K562 (cell line): ENCODE results near the gene PPT1. TPM values are rescaled to one million over a fixed set of nuclear protein-coding genes. Genes with fewer than 3 reads are reported as not detected.

Experiments
- ATAC-seq: fragments of 200-7000 bp; cut with Tn5 transposase; 3 replicates; pipeline ENCODE4 v1.9.1; 2020; ENCODE audit warnings: moderate library complexity
- BruUV-seq: library from RNA; stranded (reverse); fragments of 400-500 nt; replicated peaks from 2 replicates; lab custom pipeline; 2021; lab: Mats Ljungman, UMichigan
- CTCF ChIA-PET: fragments of 300-600 bp; formaldehyde crosslinking; extraction: SDS; loops from one replicate; lab custom pipeline; 2021; ENCODE audit warnings: low intra/inter-chr PET ratio; lab: Yijun Ruan, JAX
- POLR2A ChIA-PET: fragments of 300-600, 350-650 bp; sonication (Branson Sonifier 250); formaldehyde crosslinking; extraction: SDS; loops from one replicate; lab custom pipeline; 2021; ENCODE audit warnings: antibody characterized with exemption, inconsistent platforms; lab: Yijun Ruan, JAX
- DNase-seq, 4 experiments: peaks; one replicate each; pipeline versions ENCODE4 v3.0.0 to v3.0.0-alpha.2; 2011 to 2018; ENCODE audit warnings: low spot score in 3 of 4, mixed read lengths in 3 of 4; ENCODE audit errors: extremely low read depth in 1 of 4
- FAIRE-seq: peaks from 2 replicates; lab custom pipeline; 2011; peaks lifted over from hg19 to GRCh38; lab: Jason Lieb, UNC
- H2AFZ ChIP-seq: 2 replicates; pipeline ENCODE4 v1.6.0; 2011; ENCODE audit warnings: low read depth, low read length, control low read depth, inconsistent platforms
- H3K27ac ChIP-seq: fragments of 200-600 bp; 3 replicates; pipeline ENCODE4 v1.8.0; 2011; ENCODE audit warnings: low read depth, mild to moderate bottlenecking, control low read depth, inconsistent platforms, low read length, moderate library complexity, mixed read lengths; ENCODE audit errors: extremely low read depth
- H3K27me3 ChIP-seq, 2 experiments: fragments of 300-600 bp in 1 of 2; 2 replicates in 1 of 2; 3 replicates in 1 of 2; pipeline versions ENCODE4 v1.6.0 to v1.8.0; 2011; ENCODE audit warnings: inconsistent platforms in 2 of 2, low read length in 2 of 2, mild to moderate bottlenecking in 1 of 2, mixed read lengths in 1 of 2, moderate library complexity in 1 of 2; ENCODE audit not compliant: control insufficient read depth in 2 of 2, insufficient read depth in 2 of 2
- H3K36me3 ChIP-seq: fragments of 300-600 bp; 3 replicates; pipeline ENCODE4 v1.8.0; 2011; ENCODE audit warnings: mild to moderate bottlenecking, low read length, inconsistent platforms; ENCODE audit not compliant: control insufficient read depth, insufficient read depth
- H3K4me1 ChIP-seq, 2 experiments: fragments of 200-600 bp in 1 of 2; replicated peaks in 1 of 2; 2 replicates in 1 of 2; 3 replicates in 1 of 2; pipeline versions ENCODE4 v1.5.1 to v1.8.0; 2011; ENCODE audit warnings: inconsistent platforms in 2 of 2, low read length in 2 of 2, mild to moderate bottlenecking in 1 of 2, mixed read lengths in 1 of 2, moderate library complexity in 1 of 2; ENCODE audit not compliant: control insufficient read depth in 2 of 2, insufficient read depth in 2 of 2
- H3K4me2 ChIP-seq: 2 replicates; pipeline ENCODE4 v1.6.1; 2011; ENCODE audit warnings: low read length, control low read depth, inconsistent platforms, mixed read lengths; ENCODE audit not compliant: insufficient read depth
- H3K4me3 ChIP-seq: fragments of 200-600 bp; sonication (generic), shearing (Covaris generic); 2 replicates; pipeline ENCODE4 v1.5.1; 2016; ENCODE audit warnings: control low read depth, inconsistent platforms
- H3K79me2 ChIP-seq: fragments of 200-600 bp; 3 replicates; pipeline ENCODE4 v1.8.0; 2011; ENCODE audit warnings: low read length, inconsistent platforms; ENCODE audit not compliant: control insufficient read depth, insufficient read depth
- H3K9ac ChIP-seq, 2 experiments: 2 replicates each; pipeline versions ENCODE4 v1.6.0 to v1.6.1; 2011; ENCODE audit warnings: low read depth in 2 of 2, low read length in 2 of 2, control low read depth in 1 of 2, inconsistent platforms in 1 of 2, mild to moderate bottlenecking in 1 of 2, mixed read lengths in 1 of 2; ENCODE audit not compliant: insufficient read depth in 1 of 2
- H3K9me1 ChIP-seq: one replicate; pipeline ENCODE4 v1.6.0; 2011; ENCODE audit warnings: inconsistent platforms, mild to moderate bottlenecking, low read length, moderate library complexity; ENCODE audit not compliant: control insufficient read depth, insufficient read depth
- H3K9me3 ChIP-seq: replicated peaks from 2 replicates; pipeline ENCODE4 v1.5.1; 2011; ENCODE audit warnings: low read depth, low read length, inconsistent platforms; ENCODE audit not compliant: control insufficient read depth, insufficient read depth
- H4K20me1 ChIP-seq: replicated peaks from 2 replicates; pipeline ENCODE4 v1.6.1; 2011; ENCODE audit warnings: low read length, inconsistent platforms, mixed read lengths; ENCODE audit not compliant: control insufficient read depth, insufficient read depth
- ATF7 ChIP-seq: fragments of 450-650 bp; IDR thresholded peaks from 2 replicates; pipeline ENCODE4 v1.7.1; 2014; ENCODE audit warnings: mild to moderate bottlenecking, moderate library complexity
- KDM1A ChIP-seq, 2 experiments: fragments of 450-650 bp; IDR thresholded peaks; 2 replicates each; pipeline ENCODE4 v1.6.1; 2016; ENCODE audit warnings: mild to moderate bottlenecking in 2 of 2
- L3MBTL2 ChIP-seq: fragments of 450-650 bp; IDR thresholded peaks from 2 replicates; pipeline ENCODE4 v1.6.1; 2016; ENCODE audit warnings: mild to moderate bottlenecking, moderate library complexity
- RAD21 ChIP-seq, 2 experiments: fragments of 250-450 bp in 1 of 2; fragments of 450-650 bp in 1 of 2; sonication (Bioruptor Pico) in 1 of 2; formaldehyde crosslinking in 1 of 2; IDR thresholded peaks in 1 of 2; conservative IDR thresholded peaks in 1 of 2; 2 replicates each; pipeline versions ENCODE4 v1.4.0 to v1.8.0; 2020 to 2022; ENCODE audit warnings: mild to moderate bottlenecking in 2 of 2, moderate library complexity in 1 of 2
- RCOR1 ChIP-seq, 2 experiments: IDR thresholded peaks; 2 replicates each; pipeline ENCODE4 v1.6.1; 2012; ENCODE audit warnings: low read depth in 2 of 2, low read length in 2 of 2, borderline replicate concordance in 1 of 2, improper control_type of control experiment in 1 of 2
- ZNF407 ChIP-seq: fragments of 450-650 bp; IDR thresholded peaks from 2 replicates; pipeline ENCODE4 v1.6.1; 2016; ENCODE audit warnings: low read depth
- ZNF41 ChIP-seq: fragments of 250-450 bp; sonication (Bioruptor Pico); conservative IDR thresholded peaks from 2 replicates; pipeline ENCODE4 v1.4.0; 2020; ENCODE audit warnings: mild to moderate bottlenecking
- WGBS: fragments of 100-300 bp; shearing (Covaris generic); methylation state at CpG from one replicate; pipeline ENCODE4 v1.1.6; 2016; ENCODE audit warnings: low coverage, mixed read lengths; ENCODE audit not compliant: insufficient coverage; ENCODE audit errors: missing lambda C conversion rate; 5-methylcytosine and 5-hydroxymethylcytosine counted together
- in situ Hi-C: fragments of 300-500 bp; cut with MboI; formaldehyde crosslinking; loops from 4 replicates; pipeline ENCODE4 v1.15.0; 2018; ENCODE audit warnings: inconsistent platforms, mixed read lengths
- intact Hi-C: fragments of 100-400 bp; cut with micrococcal nuclease; formaldehyde crosslinking; loops from 2 replicates; pipeline ENCODE4 v1.14.2; 2022
- polyA plus RNA-seq, 8 experiments: library from polyadenylated mRNA; depleted of rRNA in 4 of 8; stranded (reverse) in 5 of 8; unstranded in 3 of 8; fragments of >200 nt; fragmentation: Nextera tagmentation in 2 of 8; fragmentation: Illumina TruSeq in 1 of 8; extraction: Ambion mirVana in 2 of 8; extraction: Trizol in 1 of 8; gene quantifications; 2 replicates each; pipeline versions ENCODE4 v1.2.1 to v1.2.3, GENCODE V29; 2011 to 2014; ENCODE audit warnings: inconsistent platforms in 1 of 8, missing spikeins in 1 of 8
- total RNA-seq, 7 experiments: library from RNA; depleted of rRNA in 6 of 7; stranded (reverse); fragments of >200 nt in 6 of 7; fragmentation: Illumina TruSeq in 2 of 7; extraction: Trizol in 2 of 7; gene quantifications; 2 replicates each; pipeline versions ENCODE4 v1.2.1 to v1.2.3, GENCODE V29; 2011 to 2021; ENCODE audit warnings: low replicate concordance in 1 of 7
- TF ChIP-seq, protein P1 (sequence below): sonication (generic); formaldehyde crosslinking; IDR thresholded peaks from 2 replicates; pipeline ENCODE4 v1.8.0; 2022; ENCODE audit warnings: mild to moderate bottlenecking, missing genetic modification reagents
- TF ChIP-seq, protein P2 (sequence below): fragments of 250-450 bp; sonication (Bioruptor Pico); IDR thresholded peaks from 2 replicates; pipeline ENCODE4 v1.4.0; 2020; ENCODE audit warnings: borderline replicate concordance

PPT1 gene
- total and polyA plus RNA-seq, 9 of the 15 experiments (the other 6 are each of a cell fraction or from before 2014, with no cell fraction given), result 72.2 to 285 (median 143) TPM

DNA sequence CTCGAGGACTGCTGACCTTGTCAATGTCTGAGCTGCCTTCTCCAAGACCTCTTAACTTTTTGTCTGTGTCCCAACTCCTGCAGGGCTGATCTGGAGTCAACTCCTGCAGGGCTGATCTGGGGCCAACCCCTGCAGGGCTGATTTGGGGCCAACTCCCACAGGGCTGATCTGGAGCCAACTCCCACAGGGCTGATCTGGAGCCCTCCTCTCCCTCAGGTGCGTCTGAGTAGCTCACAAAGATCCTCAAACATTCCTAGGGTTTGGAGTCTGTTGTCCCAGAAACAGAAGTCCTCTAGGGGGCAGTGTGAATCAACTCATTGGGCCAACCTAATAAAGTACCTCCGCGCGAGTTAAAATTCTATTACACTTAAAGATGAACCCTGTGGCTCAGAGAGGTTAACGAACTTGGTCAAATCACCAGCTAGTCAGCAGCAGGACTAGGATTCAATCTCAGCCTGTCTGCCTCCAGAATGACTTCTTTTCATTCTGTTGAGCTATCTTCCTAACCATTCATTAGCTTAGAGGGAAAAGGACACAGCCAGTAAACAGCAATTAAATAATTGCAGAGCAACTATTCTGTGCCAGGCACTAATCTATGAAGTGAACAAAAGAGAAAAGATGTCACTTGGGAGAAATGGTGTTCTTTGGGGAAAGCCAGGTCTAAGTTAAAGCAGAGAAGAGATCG lies 47.0 kb upstream of the PPT1 start:
- H3K9me3 ChIP-seq, result no peaks in the 10 kb centered on the region
- peak overlapping the region; percentile 46; the same call in 1 of the 2 replicates for H3K4me2 ChIP-seq
- DNase-seq, result peak; percentile 65 to 86 (median 70)
- no TSS peak for BruUV-seq
- in situ Hi-C loops (no loop called here), intact Hi-C loops (loop anchor here (1.0 to 5.0 kb wide), 5 partner anchors 62 to 703 kb away; no protein-coding TSS in a partner anchor)
- H4K20me1 ChIP-seq, result no peaks in the 10 kb centered on the region
- CTCF ChIA-PET, result interaction anchor here (0.5 to 2.6 kb wide), 4 partner anchors 161 to 895 kb away, joined by 3 to 43 read pairs (median 10); no protein-coding TSS in a partner anchor
- H3K4me3 ChIP-seq, result no peak overlapping the region
- no peak overlapping the region for H3K27ac ChIP-seq
- no peaks in the 10 kb centered on the region for H3K36me3 ChIP-seq
- peaks cover 0 to 3% of the 10 kb centered on the region in 2 experiments; a peak in 1 of 5 replicates for H3K27me3 ChIP-seq
- peak overlapping the region; percentile 75 for H2AFZ ChIP-seq
- H3K4me1 ChIP-seq, result no peaks in the 10 kb centered on the region
- no peaks in the 10 kb centered on the region for H3K79me2 ChIP-seq
- peak overlapping the region in 1 of 2 experiments; percentile 61; a peak in 1 of 4 replicates for H3K9ac ChIP-seq
- no peaks in the 10 kb centered on the region for H3K9me1 ChIP-seq
- FAIRE-seq, result peak; percentile 92
- POLR2A ChIA-PET, result interaction anchor here (0.6 to 1.7 kb wide), 13 partner anchors 8 to 260 kb away, joined by 3 to 9 read pairs (median 3); no protein-coding TSS in a partner anchor
- peak; percentile 97 for ATAC-seq
- 6% methylated on average over 7 of the region's 7 CpGs for WGBS
- no peak for TF ChIP-seq KDM1A (IDR thresholded peaks at IDR 0.05)
- no peak for TF ChIP-seq L3MBTL2
- TF ChIP-seq RCOR1 (IDR thresholded peaks at IDR 0.05; ENCODE audit: borderline replicate concordance in 1 of 2, low read depth in 2 of 2, low read length in 2 of 2), result peak in 1 of 2 experiments; percentile 54; a peak in 1 of 4 replicates
- TF ChIP-seq ZNF407, result no peak
- peak; percentile 90 to 95 for TF ChIP-seq RAD21 (CRISPR knock-in tag; conservative IDR thresholded peaks at IDR 0.05 in 1 of 2, IDR thresholded peaks at IDR 0.05 in 1 of 2)
- TF ChIP-seq, protein P1, sequence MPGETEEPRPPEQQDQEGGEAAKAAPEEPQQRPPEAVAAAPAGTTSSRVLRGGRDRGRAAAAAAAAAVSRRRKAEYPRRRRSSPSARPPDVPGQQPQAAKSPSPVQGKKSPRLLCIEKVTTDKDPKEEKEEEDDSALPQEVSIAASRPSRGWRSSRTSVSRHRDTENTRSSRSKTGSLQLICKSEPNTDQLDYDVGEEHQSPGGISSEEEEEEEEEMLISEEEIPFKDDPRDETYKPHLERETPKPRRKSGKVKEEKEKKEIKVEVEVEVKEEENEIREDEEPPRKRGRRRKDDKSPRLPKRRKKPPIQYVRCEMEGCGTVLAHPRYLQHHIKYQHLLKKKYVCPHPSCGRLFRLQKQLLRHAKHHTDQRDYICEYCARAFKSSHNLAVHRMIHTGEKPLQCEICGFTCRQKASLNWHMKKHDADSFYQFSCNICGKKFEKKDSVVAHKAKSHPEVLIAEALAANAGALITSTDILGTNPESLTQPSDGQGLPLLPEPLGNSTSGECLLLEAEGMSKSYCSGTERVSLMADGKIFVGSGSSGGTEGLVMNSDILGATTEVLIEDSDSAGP (CRISPR knock-in tag), result no peak; the same call in 1 of the 2 replicates
- no peak for TF ChIP-seq ZNF41 (CRISPR knock-in tag)
- TF ChIP-seq, protein P2, sequence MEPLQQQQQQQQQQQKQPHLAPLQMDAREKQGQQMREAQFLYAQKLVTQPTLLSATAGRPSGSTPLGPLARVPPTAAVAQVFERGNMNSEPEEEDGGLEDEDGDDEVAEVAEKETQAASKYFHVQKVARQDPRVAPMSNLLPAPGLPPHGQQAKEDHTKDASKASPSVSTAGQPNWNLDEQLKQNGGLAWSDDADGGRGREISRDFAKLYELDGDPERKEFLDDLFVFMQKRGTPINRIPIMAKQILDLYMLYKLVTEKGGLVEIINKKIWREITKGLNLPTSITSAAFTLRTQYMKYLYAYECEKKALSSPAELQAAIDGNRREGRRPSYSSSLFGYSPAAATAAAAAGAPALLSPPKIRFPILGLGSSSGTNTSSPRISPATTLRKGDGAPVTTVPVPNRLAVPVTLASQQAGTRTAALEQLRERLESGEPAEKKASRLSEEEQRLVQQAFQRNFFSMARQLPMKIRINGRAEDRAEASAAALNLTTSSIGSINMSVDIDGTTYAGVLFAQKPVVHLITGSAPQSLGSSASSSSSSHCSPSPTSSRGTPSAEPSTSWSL (CRISPR knock-in tag), result no peak
- 0 out of 2 replicates have a peak, but pooled peaks have one; percentile 10 for TF ChIP-seq ATF7
